HepG2 (cell line): ENCODE measurements around the gene ADRM1. TPM values are rescaled to one million over a fixed set of nuclear protein-coding genes. Genes with fewer than 3 reads are reported as not detected.

Source experiments
- EHMT2 ChIP-seq: fragments of 200-600 bp; sonication (generic); IDR thresholded peaks from 2 replicates; pipeline ENCODE4 v1.7.0; 2017; ENCODE audit warnings: antibody characterized with exemption, low read depth, low read length, borderline replicate concordance
- NFRKB ChIP-seq: fragments of 450-650 bp; IDR thresholded peaks from 2 replicates; pipeline ENCODE4 v1.6.1; 2017
- NFYC ChIP-seq: IDR thresholded peaks from 2 replicates; pipeline ENCODE4 v1.6.1; 2016; ENCODE audit warnings: missing genetic modification reagents, missing compliant biosample characterization
- PATZ1 ChIP-seq: sonication (generic); formaldehyde crosslinking; IDR thresholded peaks from 2 replicates; pipeline ENCODE4 v1.4.0; 2020; ENCODE audit warnings: missing genetic modification reagents
- RARA ChIP-seq: IDR thresholded peaks from 2 replicates; pipeline ENCODE4 v1.6.1; 2016; ENCODE audit warnings: missing genetic modification reagents, missing compliant biosample characterization
- SIX4 ChIP-seq: sonication (generic); formaldehyde crosslinking; IDR thresholded peaks from 2 replicates; pipeline ENCODE4 v1.4.0; 2020; ENCODE audit warnings: missing genetic modification reagents
- TEAD3 ChIP-seq: optimal IDR thresholded peaks from 2 replicates; pipeline ENCODE3; 2016; ENCODE audit warnings: borderline replicate concordance
- WIZ ChIP-seq: sonication (generic); formaldehyde crosslinking; IDR thresholded peaks from 2 replicates; pipeline ENCODE4 v1.5.1; 2020; ENCODE audit warnings: mild to moderate bottlenecking, missing genetic modification reagents
- ZKSCAN5 ChIP-seq: sonication (generic); formaldehyde crosslinking; IDR thresholded peaks from 2 replicates; pipeline ENCODE4 v1.5.1; 2020; ENCODE audit warnings: mild to moderate bottlenecking, missing genetic modification reagents
- ZNF20 ChIP-seq: sonication (generic); formaldehyde crosslinking; IDR thresholded peaks from 2 replicates; pipeline ENCODE4 v1.4.0; 2020; ENCODE audit warnings: mild to moderate bottlenecking, moderate library complexity, missing genetic modification reagents
- ZNF276 ChIP-seq: sonication (generic); formaldehyde crosslinking; IDR thresholded peaks from 2 replicates; pipeline ENCODE4 v1.4.0; 2020; ENCODE audit warnings: mild to moderate bottlenecking, low read depth, missing genetic modification reagents
- ZNF737 ChIP-seq: sonication (generic); formaldehyde crosslinking; IDR thresholded peaks from 2 replicates; pipeline ENCODE4 v1.5.0; 2020; ENCODE audit warnings: missing genetic modification reagents, mild to moderate bottlenecking, borderline replicate concordance
- ZSCAN31 ChIP-seq: sonication (generic); formaldehyde crosslinking; IDR thresholded peaks from 2 replicates; pipeline ENCODE4 v1.5.0; 2020; ENCODE audit warnings: low read depth, mild to moderate bottlenecking, missing genetic modification reagents
- polyA plus RNA-seq, 8 experiments: library from polyadenylated mRNA; depleted of rRNA in 3 of 8; stranded (reverse) in 7 of 8; unstranded in 1 of 8; fragments of >200 nt; fragmentation: Illumina TruSeq in 4 of 8; extraction: Trizol in 4 of 8; gene quantifications; 2 replicates each; pipeline versions ENCODE4 v1.2.1 to v1.2.3, GENCODE V29; 2011 to 2016; ENCODE audit warnings: low read depth in 4 of 8, missing spikeins in 1 of 8, mixed read lengths in 1 of 8; ENCODE audit not compliant: insufficient read depth in 1 of 8
- total RNA-seq, 5 experiments: library from RNA; depleted of rRNA; stranded (reverse); fragments of >200 nt; fragmentation: Illumina TruSeq; extraction: Trizol; gene quantifications; 2 replicates each; pipeline ENCODE4 v1.2.3, GENCODE V29; 2016; ENCODE audit warnings: low read depth in 1 of 5
- TF ChIP-seq, protein P1 (sequence below): sonication (generic); formaldehyde crosslinking; IDR thresholded peaks from 2 replicates; pipeline ENCODE4 v1.5.0; 2020; ENCODE audit warnings: mild to moderate bottlenecking, missing genetic modification reagents, borderline replicate concordance
- TF ChIP-seq, protein P2 (sequence below): sonication (generic); formaldehyde crosslinking; IDR thresholded peaks from 2 replicates; pipeline ENCODE4 v1.4.0; 2020; ENCODE audit warnings: mild to moderate bottlenecking, missing genetic modification reagents
- TF ChIP-seq, protein P3 (sequence below), 2 experiments: IDR thresholded peaks; 2 replicates each; pipeline ENCODE4 v1.6.1; 2011 to 2012; ENCODE audit warnings: low read length in 2 of 2, borderline replicate concordance in 1 of 2, low read depth in 1 of 2, mild to moderate bottlenecking in 1 of 2, moderate library complexity in 1 of 2

Gene ADRM1
- total and polyA plus RNA-seq, 2 of the 13 experiments (the other 11 are each of a cell fraction or from before 2014, with no cell fraction given): 92.9 to 154 TPM

DNA sequence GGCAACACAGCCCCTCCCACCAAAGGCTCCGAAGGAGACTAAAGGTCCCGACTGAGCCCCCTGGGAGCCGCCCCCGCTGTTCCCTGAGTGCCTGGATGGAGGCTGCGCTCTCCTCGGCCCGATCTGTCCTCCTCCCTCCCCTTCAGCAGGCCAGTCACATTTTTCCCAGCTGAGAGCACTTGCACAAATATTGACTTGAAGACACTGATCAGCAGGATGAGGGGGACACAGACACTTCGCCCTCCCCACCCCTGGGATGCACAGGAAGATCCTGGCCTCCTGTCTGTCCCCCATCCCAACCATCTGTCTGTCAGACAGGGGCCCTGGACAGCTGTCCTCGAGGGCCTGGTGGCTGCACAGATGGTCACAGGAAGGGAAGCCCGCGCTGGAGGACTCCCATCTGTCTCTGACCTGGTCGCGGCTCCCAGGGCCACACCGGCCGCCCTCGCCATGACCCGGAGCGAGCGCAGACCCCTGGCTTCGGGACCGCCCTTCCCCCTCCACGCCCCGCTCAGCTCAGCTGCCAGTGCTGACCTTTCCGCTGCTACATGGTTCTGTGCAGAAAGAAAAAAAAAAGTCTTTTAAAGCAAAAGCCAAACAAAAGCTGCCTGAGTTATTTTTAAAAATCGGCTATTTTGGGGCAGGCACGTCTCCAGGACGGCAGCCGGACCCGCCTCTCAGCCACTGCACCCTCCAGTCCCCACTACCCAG is 53.2 kb downstream of the ADRM1 start (continued):
- TF ChIP-seq, protein P1, sequence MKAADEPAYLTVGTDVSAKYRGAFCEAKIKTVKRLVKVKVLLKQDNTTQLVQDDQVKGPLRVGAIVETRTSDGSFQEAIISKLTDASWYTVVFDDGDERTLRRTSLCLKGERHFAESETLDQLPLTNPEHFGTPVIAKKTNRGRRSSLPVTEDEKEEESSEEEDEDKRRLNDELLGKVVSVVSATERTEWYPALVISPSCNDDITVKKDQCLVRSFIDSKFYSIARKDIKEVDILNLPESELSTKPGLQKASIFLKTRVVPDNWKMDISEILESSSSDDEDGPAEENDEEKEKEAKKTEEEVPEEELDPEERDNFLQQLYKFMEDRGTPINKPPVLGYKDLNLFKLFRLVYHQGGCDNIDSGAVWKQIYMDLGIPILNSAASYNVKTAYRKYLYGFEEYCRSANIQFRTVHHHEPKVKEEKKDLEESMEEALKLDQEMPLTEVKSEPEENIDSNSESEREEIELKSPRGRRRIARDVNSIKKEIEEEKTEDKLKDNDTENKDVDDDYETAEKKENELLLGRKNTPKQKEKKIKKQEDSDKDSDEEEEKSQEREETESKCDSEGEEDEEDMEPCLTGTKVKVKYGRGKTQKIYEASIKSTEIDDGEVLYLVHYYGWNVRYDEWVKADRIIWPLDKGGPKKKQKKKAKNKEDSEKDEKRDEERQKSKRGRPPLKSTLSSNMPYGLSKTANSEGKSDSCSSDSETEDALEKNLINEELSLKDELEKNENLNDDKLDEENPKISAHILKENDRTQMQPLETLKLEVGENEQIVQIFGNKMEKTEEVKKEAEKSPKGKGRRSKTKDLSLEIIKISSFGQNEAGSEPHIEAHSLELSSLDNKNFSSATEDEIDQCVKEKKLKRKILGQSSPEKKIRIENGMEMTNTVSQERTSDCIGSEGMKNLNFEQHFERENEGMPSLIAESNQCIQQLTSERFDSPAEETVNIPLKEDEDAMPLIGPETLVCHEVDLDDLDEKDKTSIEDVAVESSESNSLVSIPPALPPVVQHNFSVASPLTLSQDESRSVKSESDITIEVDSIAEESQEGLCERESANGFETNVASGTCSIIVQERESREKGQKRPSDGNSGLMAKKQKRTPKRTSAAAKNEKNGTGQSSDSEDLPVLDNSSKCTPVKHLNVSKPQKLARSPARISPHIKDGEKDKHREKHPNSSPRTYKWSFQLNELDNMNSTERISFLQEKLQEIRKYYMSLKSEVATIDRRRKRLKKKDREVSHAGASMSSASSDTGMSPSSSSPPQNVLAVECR: peak; percentile 41; the same call in 1 of the 2 replicates
- TF ChIP-seq ZNF737 (CRISPR knock-in tag) (no peak), TEAD3 (CRISPR knock-in tag) (peak; percentile 58), NFRKB (no peak), ZSCAN31 (CRISPR knock-in tag) (no peak), SIX4 (CRISPR knock-in tag) (no peak), ZNF276 (no peak), PATZ1 (CRISPR knock-in tag) (peak; percentile 88), RARA (CRISPR knock-in tag) (no peak), WIZ (no peak), EHMT2 (no peak), NFYC (no peak), ZKSCAN5 (no peak), ZNF20 (CRISPR knock-in tag) (no peak)
- TF ChIP-seq, protein P2, sequence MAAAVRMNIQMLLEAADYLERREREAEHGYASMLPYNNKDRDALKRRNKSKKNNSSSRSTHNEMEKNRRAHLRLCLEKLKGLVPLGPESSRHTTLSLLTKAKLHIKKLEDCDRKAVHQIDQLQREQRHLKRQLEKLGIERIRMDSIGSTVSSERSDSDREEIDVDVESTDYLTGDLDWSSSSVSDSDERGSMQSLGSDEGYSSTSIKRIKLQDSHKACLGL (CRISPR knock-in tag): 0 out of 2 replicates have a peak, but pooled peaks have one; percentile 9
- TF ChIP-seq, protein P3, sequence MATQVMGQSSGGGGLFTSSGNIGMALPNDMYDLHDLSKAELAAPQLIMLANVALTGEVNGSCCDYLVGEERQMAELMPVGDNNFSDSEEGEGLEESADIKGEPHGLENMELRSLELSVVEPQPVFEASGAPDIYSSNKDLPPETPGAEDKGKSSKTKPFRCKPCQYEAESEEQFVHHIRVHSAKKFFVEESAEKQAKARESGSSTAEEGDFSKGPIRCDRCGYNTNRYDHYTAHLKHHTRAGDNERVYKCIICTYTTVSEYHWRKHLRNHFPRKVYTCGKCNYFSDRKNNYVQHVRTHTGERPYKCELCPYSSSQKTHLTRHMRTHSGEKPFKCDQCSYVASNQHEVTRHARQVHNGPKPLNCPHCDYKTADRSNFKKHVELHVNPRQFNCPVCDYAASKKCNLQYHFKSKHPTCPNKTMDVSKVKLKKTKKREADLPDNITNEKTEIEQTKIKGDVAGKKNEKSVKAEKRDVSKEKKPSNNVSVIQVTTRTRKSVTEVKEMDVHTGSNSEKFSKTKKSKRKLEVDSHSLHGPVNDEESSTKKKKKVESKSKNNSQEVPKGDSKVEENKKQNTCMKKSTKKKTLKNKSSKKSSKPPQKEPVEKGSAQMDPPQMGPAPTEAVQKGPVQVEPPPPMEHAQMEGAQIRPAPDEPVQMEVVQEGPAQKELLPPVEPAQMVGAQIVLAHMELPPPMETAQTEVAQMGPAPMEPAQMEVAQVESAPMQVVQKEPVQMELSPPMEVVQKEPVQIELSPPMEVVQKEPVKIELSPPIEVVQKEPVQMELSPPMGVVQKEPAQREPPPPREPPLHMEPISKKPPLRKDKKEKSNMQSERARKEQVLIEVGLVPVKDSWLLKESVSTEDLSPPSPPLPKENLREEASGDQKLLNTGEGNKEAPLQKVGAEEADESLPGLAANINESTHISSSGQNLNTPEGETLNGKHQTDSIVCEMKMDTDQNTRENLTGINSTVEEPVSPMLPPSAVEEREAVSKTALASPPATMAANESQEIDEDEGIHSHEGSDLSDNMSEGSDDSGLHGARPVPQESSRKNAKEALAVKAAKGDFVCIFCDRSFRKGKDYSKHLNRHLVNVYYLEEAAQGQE (IDR thresholded peaks at IDR 0.05; ENCODE audit: borderline replicate concordance in 1 of 2, low read depth in 1 of 2, low read length in 2 of 2): no peak
